Tracheal epithelial cell (primary cell): Measurements from ENCODE around the gene WDR1. TPM values are rescaled to one million over a fixed set of nuclear protein-coding genes. Genes with fewer than 3 reads are reported as not detected.

Experiments
- total RNA-seq: library from RNA; depleted of rRNA; stranded (reverse); fragments of >200 nt; gene quantifications from 2 replicates; pipeline ENCODE4 v1.2.1, GENCODE V29; 2014

The WDR1 gene
- total RNA-seq = 112 and 316 TPM in 2 replicates

GRCh38 chr4:10116569-10117358, at the start of gene WDR1:
WDR1 (minus strand) TSS chr4:10116799; CDS start chr4:10116666, 133 bp downstream.

Other genes starting within 250 kb of the WDR1 start
- 44.8 and 102 TPM in 2 replicates for gene SLC2A9, start 95.3 kb downstream of the WDR1 start, total RNA-seq